Measurements from ENCODE around the gene RAB1B.

GRCh38 chr11:66314561-66315497 is 46.4 kb downstream of the RAB1B start:
- TF ChIP-seq CTCF (IDR thresholded peaks at IDR 0.05; ENCODE audit: borderline replicate concordance, extremely low read depth, low read length, poor library complexity, severe bottlenecking): no peak
- no peak for TF ChIP-seq EZH2 (IDR thresholded peaks at IDR 0.05; ENCODE audit: borderline replicate concordance, low read depth, low read length, severe bottlenecking)

Measured in DND-41 (cell line).